Hepatocyte (in vitro differentiated cells): ENCODE measurements around the gene ANO6. TPM values are rescaled to one million over a fixed set of nuclear protein-coding genes. Genes with fewer than 3 reads are reported as not detected.

Experiments used
- DNase-seq: peaks from one replicate; pipeline ENCODE4 v3.0.0-alpha.2; 2016; ENCODE audit warnings: low spot score
- H2AFZ ChIP-seq: fragments of 200-600 bp; sonication (generic); 2 replicates; pipeline ENCODE4 v1.6.0; 2016; ENCODE audit warnings: antibody characterized with exemption, mild to moderate bottlenecking
- H3K27ac ChIP-seq: fragments of 200-600 bp; sonication (generic); 2 replicates; pipeline ENCODE4 v1.5.1; 2016; ENCODE audit warnings: mild to moderate bottlenecking
- H3K27me3 ChIP-seq: fragments of 200-600 bp; sonication (generic); 2 replicates; pipeline ENCODE4 v1.6.1; 2016
- H3K36me3 ChIP-seq: fragments of 200-600 bp; sonication (generic); replicated peaks from 2 replicates; pipeline ENCODE4 v1.5.1; 2016; ENCODE audit warnings: low read depth; ENCODE audit not compliant: insufficient read depth
- H3K4me1 ChIP-seq: fragments of 200-600 bp; sonication (generic); 2 replicates; pipeline ENCODE4 v1.5.1; 2016; ENCODE audit warnings: mild to moderate bottlenecking, moderate library complexity; ENCODE audit not compliant: insufficient read depth
- H3K4me2 ChIP-seq: fragments of 200-600 bp; sonication (generic); 2 replicates; pipeline ENCODE4 v1.6.0; 2016
- H3K4me3 ChIP-seq: fragments of 200-600 bp; sonication (generic); 2 replicates; pipeline ENCODE4 v1.5.1; 2016; ENCODE audit warnings: mild to moderate bottlenecking
- H3K79me2 ChIP-seq: fragments of 200-600 bp; sonication (generic); 2 replicates; pipeline ENCODE4 v1.6.0; 2017; ENCODE audit warnings: mild to moderate bottlenecking
- H3K9me2 ChIP-seq: fragments of 200-600 bp; sonication (generic); replicated peaks from 2 replicates; pipeline ENCODE4 v1.6.0; 2017; ENCODE audit warnings: mild to moderate bottlenecking; ENCODE audit not compliant: insufficient read depth
- H3K9me3 ChIP-seq: fragments of 200-600 bp; sonication (generic); 2 replicates; pipeline ENCODE4 v1.5.1; 2016; ENCODE audit warnings: low read depth, mild to moderate bottlenecking
- H4K20me1 ChIP-seq: fragments of 200-600 bp; sonication (generic); 2 replicates; pipeline ENCODE4 v1.6.0; 2016; ENCODE audit warnings: mild to moderate bottlenecking; ENCODE audit not compliant: insufficient read depth, poor library complexity, severe bottlenecking
- EZH2 ChIP-seq: fragments of 200-600 bp; sonication (generic); IDR thresholded peaks from 2 replicates; pipeline ENCODE4 v1.6.1; 2016; ENCODE audit warnings: antibody characterized with exemption, mild to moderate bottlenecking, borderline replicate concordance
- EZH2phosphoT487 ChIP-seq: fragments of 200-600 bp; sonication (generic); IDR thresholded peaks from one replicate; pipeline ENCODE4 v1.6.1; 2018; ENCODE audit warnings: antibody characterized with exemption, mild to moderate bottlenecking, low read depth, moderate library complexity; ENCODE audit not compliant: unreplicated experiment, severe bottlenecking
- WGBS: methylation state at CpG from one replicate; pipeline ENCODE4 v1.1.6; 2016; ENCODE audit warnings: low lambda C conversion rate; ENCODE audit errors: missing lambda C conversion rate; 5-methylcytosine and 5-hydroxymethylcytosine counted together
- polyA plus RNA-seq: library from polyadenylated mRNA; unstranded; fragments of >200 nt; fragmentation: Nextera tagmentation; extraction: Ambion mirVana; gene quantifications from 2 replicates; pipeline ENCODE4 v1.2.1, GENCODE V29; 2016
- total RNA-seq: library from RNA; depleted of rRNA; stranded (reverse); fragments of >200 nt; gene quantifications from 2 replicates; pipeline ENCODE4 v1.2.3, GENCODE V29; 2014
- TF ChIP-seq, protein P1 (sequence below): fragments of 200-600 bp; sonication (generic); IDR thresholded peaks from 2 replicates; pipeline ENCODE4 v1.5.1; 2016; ENCODE audit warnings: antibody characterized with exemption, mild to moderate bottlenecking; ENCODE audit not compliant: poor library complexity

ANO6 gene
- total and polyA plus RNA-seq, 2 experiments from 2014 or later: 50.4 to 82.2 TPM

GRCh38 chr12:45285717-45286116 is 69.8 kb downstream of the ANO6 start:
- Histone ChIP-seq H3K4me1 (peaks cover 35% of the 10 kb centered on the region), H3K36me3 (no peaks in the 10 kb centered on the region), H3K27me3 (no peaks in the 10 kb centered on the region), H3K79me2 (peaks cover 75% of the 10 kb centered on the region), H4K20me1 (no peaks in the 10 kb centered on the region), H3K27ac (peak overlapping the region; percentile 91), H3K4me3 (no peak overlapping the region), H2AFZ (no peak overlapping the region), H3K4me2 (no peak overlapping the region), H3K9me3 (no peaks in the 10 kb centered on the region), H3K9me2 (no peaks in the 10 kb centered on the region)
- 90% methylated on average over 1 of the region's 2 CpGs for WGBS
- DNase-seq: no peak
- TF ChIP-seq EZH2phosphoT487 (no peak), EZH2 (no peak)
- TF ChIP-seq, protein P1, sequence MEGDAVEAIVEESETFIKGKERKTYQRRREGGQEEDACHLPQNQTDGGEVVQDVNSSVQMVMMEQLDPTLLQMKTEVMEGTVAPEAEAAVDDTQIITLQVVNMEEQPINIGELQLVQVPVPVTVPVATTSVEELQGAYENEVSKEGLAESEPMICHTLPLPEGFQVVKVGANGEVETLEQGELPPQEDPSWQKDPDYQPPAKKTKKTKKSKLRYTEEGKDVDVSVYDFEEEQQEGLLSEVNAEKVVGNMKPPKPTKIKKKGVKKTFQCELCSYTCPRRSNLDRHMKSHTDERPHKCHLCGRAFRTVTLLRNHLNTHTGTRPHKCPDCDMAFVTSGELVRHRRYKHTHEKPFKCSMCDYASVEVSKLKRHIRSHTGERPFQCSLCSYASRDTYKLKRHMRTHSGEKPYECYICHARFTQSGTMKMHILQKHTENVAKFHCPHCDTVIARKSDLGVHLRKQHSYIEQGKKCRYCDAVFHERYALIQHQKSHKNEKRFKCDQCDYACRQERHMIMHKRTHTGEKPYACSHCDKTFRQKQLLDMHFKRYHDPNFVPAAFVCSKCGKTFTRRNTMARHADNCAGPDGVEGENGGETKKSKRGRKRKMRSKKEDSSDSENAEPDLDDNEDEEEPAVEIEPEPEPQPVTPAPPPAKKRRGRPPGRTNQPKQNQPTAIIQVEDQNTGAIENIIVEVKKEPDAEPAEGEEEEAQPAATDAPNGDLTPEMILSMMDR: no peak

- Histone ChIP-seq H4K20me1 (no peaks in the 10 kb centered on the region), H3K9me3 (no peaks in the 10 kb centered on the region), H2AFZ (no peak overlapping the region), H3K4me2 (no peak overlapping the region), H3K36me3 (no peaks in the 10 kb centered on the region), H3K4me1 (peaks cover 35% of the 10 kb centered on the region), H3K27me3 (no peaks in the 10 kb centered on the region), H3K9me2 (no peaks in the 10 kb centered on the region), H3K4me3 (no peak overlapping the region), H3K27ac (no peak overlapping the region), H3K79me2 (peaks cover 73% of the 10 kb centered on the region)
- no peak for TF ChIP-seq EZH2phosphoT487
- TF ChIP-seq, protein P1: no peak
- no peak for TF ChIP-seq EZH2
- no peak for DNase-seq
- 90% methylated on average over 2 of the region's 2 CpGs for WGBS
Observed at GRCh38 chr12:45286621-45287020, 70.7 kb downstream of the ANO6 start.

DNA sequence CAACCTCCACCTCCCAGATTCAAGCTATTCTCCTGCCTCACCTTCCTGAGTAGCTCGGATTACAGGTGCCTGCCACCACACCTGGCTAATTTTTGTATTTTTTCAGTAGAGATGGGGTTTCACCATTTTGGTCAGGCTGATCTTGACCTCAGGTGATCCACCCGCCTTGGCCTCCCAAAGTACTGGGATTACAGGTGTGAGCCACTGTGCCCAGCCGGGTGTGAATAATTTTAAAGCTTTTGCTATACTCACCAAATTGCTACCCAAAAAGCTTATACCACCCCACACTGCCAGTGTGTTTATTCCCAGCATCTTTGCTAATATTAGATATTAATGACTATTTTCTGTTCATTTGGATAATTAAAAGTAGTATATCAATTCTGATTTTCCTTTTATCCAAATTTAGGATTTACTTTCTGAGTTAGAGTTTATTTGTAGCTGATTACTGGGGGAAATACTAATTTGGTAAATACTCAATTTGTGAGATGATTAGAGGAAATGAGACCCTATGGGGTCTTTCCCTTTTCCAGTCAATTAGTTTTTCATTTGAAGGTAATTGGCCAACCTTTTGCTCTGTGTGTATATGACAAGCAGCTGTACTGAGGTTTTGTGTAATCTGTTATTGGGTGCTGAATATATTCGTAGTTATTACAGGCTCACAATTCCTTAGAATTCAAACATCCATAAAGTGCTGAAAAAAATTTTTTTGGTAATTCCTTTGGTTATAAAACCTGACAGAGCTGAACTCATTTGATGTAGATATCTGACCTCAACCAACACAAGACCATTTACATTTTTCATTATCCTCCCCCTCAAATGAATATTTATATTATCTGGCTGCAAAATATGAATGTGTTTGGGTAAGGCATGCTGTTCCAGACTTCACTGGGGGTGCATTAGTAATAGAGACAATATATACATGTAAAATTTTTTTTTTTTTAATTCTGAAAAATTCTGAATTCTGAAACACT is 73.6 kb downstream of the ANO6 start:
- no peaks in the 10 kb centered on the region for H3K9me2 ChIP-seq
- no peak for DNase-seq
- 98% methylated on average over 4 of the region's 4 CpGs for WGBS
- TF ChIP-seq EZH2: no peak
- no peak for TF ChIP-seq EZH2phosphoT487
- TF ChIP-seq, protein P1: no peak
- no peaks in the 10 kb centered on the region for H3K36me3 ChIP-seq
- peaks cover 9% of the 10 kb centered on the region for H3K4me1 ChIP-seq
- H2AFZ ChIP-seq: no peak overlapping the region
- H3K79me2 ChIP-seq: peaks cover 76% of the 10 kb centered on the region
- no peak overlapping the region for H3K4me3 ChIP-seq
- no peak overlapping the region for H3K4me2 ChIP-seq
- peak overlapping the region; percentile 11 for H3K27ac ChIP-seq
- no peaks in the 10 kb centered on the region for H3K27me3 ChIP-seq
- H4K20me1 ChIP-seq: no peaks in the 10 kb centered on the region
- no peaks in the 10 kb centered on the region for H3K9me3 ChIP-seq
